GM23338 (cell line): ENCODE results near the gene CNGA1.

Source experiments
- CTCF ChIP-seq, 2 experiments: fragments of 200-600 bp in 1 of 2; sonication (generic) in 1 of 2; conservative IDR thresholded peaks; 2 replicates each; pipeline versions ENCODE4 v1.5.1 to v1.6.1; 2016 to 2017; ENCODE audit warnings: antibody characterized with exemption in 2 of 2, low read depth in 2 of 2, mild to moderate bottlenecking in 2 of 2, moderate library complexity in 1 of 2
- EZH2 ChIP-seq: fragments of 200-600 bp; sonication (generic); IDR thresholded peaks from one replicate; pipeline ENCODE4 v1.8.0; 2017; ENCODE audit warnings: antibody characterized with exemption, mild to moderate bottlenecking, low read depth; ENCODE audit not compliant: unreplicated experiment
- EZH2phosphoT487 ChIP-seq: fragments of 200-600 bp; sonication (generic); IDR thresholded peaks from one replicate; pipeline ENCODE4 v1.8.1; 2018; ENCODE audit warnings: antibody characterized with exemption; ENCODE audit not compliant: unreplicated experiment
- JUNB ChIP-seq: IDR thresholded peaks from one replicate; pipeline ENCODE4 v1.6.1; 2016; ENCODE audit warnings: antibody characterized with exemption; ENCODE audit not compliant: unreplicated experiment
- NANOG ChIP-seq: IDR thresholded peaks from 2 replicates; pipeline ENCODE4 v1.6.1; 2016; ENCODE audit warnings: antibody characterized with exemption, borderline replicate concordance
- POLR2AphosphoS5 ChIP-seq: IDR thresholded peaks from 2 replicates; pipeline ENCODE4 v1.6.1; 2016; ENCODE audit warnings: antibody characterized with exemption, low read depth
- ZNF331 ChIP-seq: fragments of 250-450 bp; sonication (Bioruptor Pico); IDR thresholded peaks from 2 replicates; pipeline ENCODE4 v1.5.0; 2020; ENCODE audit warnings: low read depth, mild to moderate bottlenecking, moderate library complexity
- TF ChIP-seq, protein P1 (sequence below): IDR thresholded peaks from one replicate; pipeline ENCODE4 v1.6.1; 2018; ENCODE audit warnings: antibody characterized with exemption; ENCODE audit not compliant: unreplicated experiment

DNA sequence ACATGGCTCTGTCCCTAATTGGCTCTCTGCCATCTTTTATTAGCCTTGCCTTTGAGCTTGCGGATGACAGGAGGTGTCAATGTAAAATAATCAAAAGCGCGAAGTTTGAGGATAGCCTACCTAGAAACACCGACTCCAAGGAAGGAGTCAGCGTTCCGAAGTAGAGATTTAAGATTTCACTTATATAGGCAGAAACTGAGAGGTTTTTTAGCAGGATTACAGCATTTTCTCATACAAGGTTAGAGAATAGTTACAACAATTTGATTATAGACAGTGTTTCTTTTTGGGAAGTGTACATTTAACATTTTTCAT lies 101.6 kb downstream of the CNGA1 start:
- no peak for TF ChIP-seq CTCF (conservative IDR thresholded peaks at IDR 0.05; ENCODE audit: low read depth in 2 of 2)
- no peak for TF ChIP-seq EZH2phosphoT487
- TF ChIP-seq EZH2 = no peak
- no peak for TF ChIP-seq POLR2AphosphoS5
- no peak for TF ChIP-seq NANOG
- TF ChIP-seq ZNF331 = no peak
- no peak for TF ChIP-seq JUNB
- TF ChIP-seq, protein P1, sequence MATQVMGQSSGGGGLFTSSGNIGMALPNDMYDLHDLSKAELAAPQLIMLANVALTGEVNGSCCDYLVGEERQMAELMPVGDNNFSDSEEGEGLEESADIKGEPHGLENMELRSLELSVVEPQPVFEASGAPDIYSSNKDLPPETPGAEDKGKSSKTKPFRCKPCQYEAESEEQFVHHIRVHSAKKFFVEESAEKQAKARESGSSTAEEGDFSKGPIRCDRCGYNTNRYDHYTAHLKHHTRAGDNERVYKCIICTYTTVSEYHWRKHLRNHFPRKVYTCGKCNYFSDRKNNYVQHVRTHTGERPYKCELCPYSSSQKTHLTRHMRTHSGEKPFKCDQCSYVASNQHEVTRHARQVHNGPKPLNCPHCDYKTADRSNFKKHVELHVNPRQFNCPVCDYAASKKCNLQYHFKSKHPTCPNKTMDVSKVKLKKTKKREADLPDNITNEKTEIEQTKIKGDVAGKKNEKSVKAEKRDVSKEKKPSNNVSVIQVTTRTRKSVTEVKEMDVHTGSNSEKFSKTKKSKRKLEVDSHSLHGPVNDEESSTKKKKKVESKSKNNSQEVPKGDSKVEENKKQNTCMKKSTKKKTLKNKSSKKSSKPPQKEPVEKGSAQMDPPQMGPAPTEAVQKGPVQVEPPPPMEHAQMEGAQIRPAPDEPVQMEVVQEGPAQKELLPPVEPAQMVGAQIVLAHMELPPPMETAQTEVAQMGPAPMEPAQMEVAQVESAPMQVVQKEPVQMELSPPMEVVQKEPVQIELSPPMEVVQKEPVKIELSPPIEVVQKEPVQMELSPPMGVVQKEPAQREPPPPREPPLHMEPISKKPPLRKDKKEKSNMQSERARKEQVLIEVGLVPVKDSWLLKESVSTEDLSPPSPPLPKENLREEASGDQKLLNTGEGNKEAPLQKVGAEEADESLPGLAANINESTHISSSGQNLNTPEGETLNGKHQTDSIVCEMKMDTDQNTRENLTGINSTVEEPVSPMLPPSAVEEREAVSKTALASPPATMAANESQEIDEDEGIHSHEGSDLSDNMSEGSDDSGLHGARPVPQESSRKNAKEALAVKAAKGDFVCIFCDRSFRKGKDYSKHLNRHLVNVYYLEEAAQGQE = no peak
